ENCODE data around the gene EEFSEC.
A peak's percentile ranks its signal among the peaks of the same experiment; 100 is the strongest.
"Not testable (repeated sequence)": the region's sequence is repeated elsewhere in the genome, so short reads cannot be mapped to it uniquely, and the experiment has no call there.

EEFSEC gene

GRCh38 chr3:128154354-128154753 is 1.1 kb downstream of the EEFSEC start:
- not testable (repeated sequence) for DNase-seq

- peak; percentile 56 for DNase-seq
Observed at GRCh38 chr3:128155616-128156360, 2.5 kb downstream of the EEFSEC start.

- no peak for DNase-seq
Observed at GRCh38 chr3:128160661-128161060, 7.4 kb downstream of the EEFSEC start.

DNA sequence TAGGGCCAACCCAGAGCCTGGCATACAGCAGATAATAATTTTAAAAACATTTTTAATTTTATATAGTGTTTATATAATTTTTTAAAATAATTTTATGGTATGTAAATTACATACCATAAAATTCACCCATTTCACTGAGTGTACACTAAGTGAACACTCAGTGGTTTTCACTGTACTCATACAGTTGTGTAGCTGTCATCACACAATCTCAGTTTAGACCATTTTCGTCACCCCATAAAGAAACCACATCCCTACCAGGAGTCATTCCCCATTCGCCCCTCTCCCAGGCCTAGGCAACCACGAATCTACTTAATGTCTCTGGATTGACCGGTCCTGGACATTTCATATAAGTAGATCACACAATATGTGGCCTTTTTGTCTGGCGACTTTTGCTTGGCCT is 10.2 kb downstream of the EEFSEC start:
- no peak for DNase-seq

DNA sequence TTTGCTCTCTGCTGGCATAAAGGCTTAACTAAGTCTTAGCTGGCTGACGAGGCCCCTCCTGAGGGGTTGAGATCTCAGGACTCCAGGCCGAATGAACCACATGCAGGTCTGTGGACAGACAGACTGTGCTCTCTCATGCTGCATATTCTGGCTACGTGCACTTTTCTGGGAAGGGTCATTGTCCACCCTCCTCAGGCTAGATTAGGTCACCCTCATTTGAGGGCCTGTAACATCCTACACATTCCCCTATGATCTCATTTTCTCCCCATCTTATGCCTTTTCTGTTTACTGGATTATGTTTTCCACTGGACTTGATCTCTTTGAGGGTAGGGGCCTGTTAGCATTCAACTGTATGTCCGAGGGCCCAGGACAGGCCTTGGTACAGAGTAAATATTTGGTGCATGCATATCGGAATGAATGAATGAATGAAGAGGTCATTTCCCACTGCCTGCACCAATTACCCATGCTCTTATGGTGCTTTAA is 13.7 kb downstream of the EEFSEC start:
- no peak for DNase-seq

- DNase-seq: no peak
Observed at GRCh38 chr3:128167646-128167972, 14.3 kb downstream of the EEFSEC start.

GRCh38 chr3:128167973-128168674 is 14.8 kb downstream of the EEFSEC start:
- peak; percentile 74 for DNase-seq

GRCh38 chr3:128168836-128169235 is 15.6 kb downstream of the EEFSEC start:
- peak; percentile 85 for DNase-seq

DNA sequence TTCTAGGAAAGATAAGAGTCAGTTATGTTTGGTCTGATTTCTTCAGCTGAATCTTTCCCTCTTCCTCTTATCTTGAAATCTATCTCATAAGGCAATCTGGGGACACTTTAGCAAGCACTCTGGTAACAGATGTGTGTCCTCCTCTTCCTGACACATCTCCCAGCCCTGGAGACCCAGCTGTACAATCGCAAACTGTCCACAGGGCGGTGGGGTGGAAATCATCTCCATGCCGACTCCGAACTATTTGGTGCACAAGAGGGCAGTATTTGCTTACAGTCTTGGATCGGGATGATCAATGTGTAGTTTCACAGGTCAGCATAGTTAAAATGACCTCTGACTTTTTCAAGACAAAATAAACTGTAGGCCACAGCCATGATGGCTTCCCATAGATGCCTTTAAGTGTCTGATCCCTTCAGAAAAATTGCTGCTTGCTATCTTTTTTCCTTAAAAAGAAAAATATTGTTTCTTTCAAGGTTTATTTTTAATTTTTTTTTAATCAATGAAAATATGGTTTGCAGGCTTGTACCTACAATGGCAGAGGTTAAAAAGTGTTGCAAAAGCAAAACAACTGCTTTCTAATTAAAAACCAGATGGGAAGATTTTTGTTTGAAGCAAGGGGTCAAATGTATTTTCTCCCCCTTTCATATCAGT is 17.7 kb downstream of the EEFSEC start:
- DNase-seq: peak; percentile 92

- no peak for DNase-seq
Observed at GRCh38 chr3:128173200-128173599, 19.9 kb downstream of the EEFSEC start.

DNA sequence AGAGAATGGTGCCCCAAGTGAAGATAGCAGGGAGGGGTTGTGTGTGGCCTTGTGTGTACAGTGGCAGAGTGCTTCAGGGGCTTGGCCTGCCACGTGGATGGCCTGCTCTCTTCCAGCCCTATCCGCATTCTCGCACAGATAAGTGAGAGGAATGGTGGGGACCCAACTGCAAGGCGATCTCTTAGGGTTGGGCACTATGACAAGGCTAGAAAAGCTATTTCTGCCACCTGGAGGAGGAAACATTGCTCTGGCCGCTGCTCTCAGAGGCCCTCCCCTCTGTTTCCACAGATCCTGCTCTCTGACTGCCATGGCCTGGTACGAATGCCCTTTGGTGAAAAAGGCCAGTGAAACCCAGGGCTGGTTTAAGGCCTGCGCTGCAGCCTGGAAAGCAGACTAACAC is 20.6 kb downstream of the EEFSEC start:
- no peak for DNase-seq

- DNase-seq: peak; percentile 73
Observed at GRCh38 chr3:128174675-128175590, 21.7 kb downstream of the EEFSEC start.

DNA sequence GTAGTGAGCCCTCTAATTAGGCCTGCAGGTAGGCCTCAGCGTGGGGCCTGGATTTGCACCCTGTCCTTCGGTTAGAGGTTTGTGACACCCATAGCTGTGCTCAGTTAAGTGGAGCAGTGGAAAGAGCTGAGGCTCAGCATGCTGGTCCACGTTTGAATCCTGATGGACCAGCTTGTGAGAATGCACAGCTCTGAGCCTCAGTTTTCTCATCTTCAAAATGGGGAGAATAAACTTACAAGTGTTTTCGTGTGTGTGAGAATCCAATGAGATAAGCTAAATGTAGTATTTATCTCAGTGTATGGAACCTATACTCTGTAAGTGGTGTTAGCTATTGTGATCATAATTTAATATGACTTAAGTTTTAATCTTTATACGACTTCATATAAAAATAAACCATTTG is 22.5 kb downstream of the EEFSEC start:
- DNase-seq: no peak

DNA sequence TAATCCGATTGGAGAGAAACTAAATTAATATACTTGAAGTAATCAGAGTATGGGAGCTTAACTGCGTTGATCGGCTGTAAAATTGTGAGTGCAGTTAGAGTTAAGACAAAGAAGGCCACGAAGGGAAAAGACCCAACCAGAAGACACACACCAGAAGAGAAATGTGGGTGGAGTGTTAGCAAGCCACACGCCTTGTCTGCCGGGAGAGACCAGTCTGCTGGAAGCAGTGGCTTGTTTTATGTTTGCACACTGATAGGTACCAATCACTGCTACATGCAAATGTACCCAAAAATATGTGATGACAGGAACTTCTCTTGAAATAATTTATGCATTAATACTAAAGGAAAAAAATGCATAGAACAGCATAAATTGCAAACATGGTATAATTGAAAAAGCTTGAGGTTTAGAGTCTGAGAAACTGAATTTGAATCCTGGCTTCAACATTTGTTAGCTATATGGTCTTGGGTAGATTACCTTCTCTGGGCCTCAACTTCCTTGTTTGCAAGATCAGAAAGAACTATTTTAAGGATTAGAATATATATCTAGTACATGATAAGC is 23.1 kb downstream of the EEFSEC start:
- no peak for DNase-seq

DNA sequence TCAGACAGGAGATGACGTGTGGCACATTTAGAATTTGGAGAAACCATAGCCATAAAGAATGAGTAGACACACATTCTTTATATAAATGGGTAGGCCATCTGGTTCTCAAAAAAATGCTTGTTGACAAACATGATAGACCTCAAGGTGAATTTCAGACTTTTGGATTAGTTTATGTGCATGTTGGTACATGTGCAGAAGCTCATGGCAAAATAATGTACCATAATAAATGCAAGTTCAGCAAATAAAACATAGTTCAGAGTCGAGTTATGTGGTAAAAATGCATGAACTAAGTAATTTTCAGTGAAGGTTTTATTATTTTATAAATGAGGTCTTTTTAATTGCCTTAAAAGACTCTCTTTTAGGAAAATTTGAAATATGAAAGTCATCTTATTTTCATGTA is 24.6 kb downstream of the EEFSEC start:
- DNase-seq: no peak

- no peak for DNase-seq
Observed at GRCh38 chr3:128178782-128179483, 25.7 kb downstream of the EEFSEC start.

- no peak for DNase-seq
Observed at GRCh38 chr3:128179484-128179819, 26.2 kb downstream of the EEFSEC start.

GRCh38 chr3:128180436-128180835 is 27.2 kb downstream of the EEFSEC start:
- DNase-seq: no peak

DNA sequence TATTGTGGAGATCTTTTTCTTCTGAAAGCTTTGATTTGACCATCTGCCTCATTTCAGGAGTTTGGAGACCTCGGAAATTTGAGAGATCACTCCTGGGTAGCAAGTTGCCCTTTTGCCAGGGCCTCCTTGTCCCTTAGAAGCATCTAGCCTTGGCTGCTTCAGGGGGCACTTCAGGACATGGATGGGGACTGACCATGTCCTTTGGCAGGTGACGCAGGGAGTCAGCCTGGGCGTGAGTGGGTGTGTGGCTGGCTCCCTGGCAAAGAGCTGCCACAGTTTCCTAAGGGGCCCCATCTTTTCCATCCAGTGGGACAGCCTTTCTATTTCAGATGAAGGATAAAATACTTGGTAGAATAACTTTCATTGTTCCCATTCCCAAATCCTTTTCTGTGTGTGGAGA is 27.6 kb downstream of the EEFSEC start:
- DNase-seq: no peak

GRCh38 chr3:128182656-128183055 is 29.4 kb downstream of the EEFSEC start:
- no peak for DNase-seq

- no peak for DNase-seq
Observed at GRCh38 chr3:128185630-128186447, 32.6 kb downstream of the EEFSEC start.

Data from MV-4-11 (cell line).